Esophagus muscularis mucosa (tissue), 4 donors: Measurements from ENCODE around the gene PTPN9.

Experiments used
- CTCF ChIP-seq, 3 experiments: fragments of 200-600 bp in 2 of 3; fragments of 450-650 bp in 1 of 3; sonication (generic) in 2 of 3; IDR thresholded peaks; one replicate each; pipeline ENCODE4 v1.5.1; 2017 to 2019; ENCODE audit warnings: antibody characterized with exemption in 3 of 3, mild to moderate bottlenecking in 2 of 3, moderate library complexity in 1 of 3
- EP300 ChIP-seq: sonication (generic); formaldehyde crosslinking; IDR thresholded peaks from one replicate; pipeline ENCODE4 v1.6.1; 2017; ENCODE audit warnings: antibody characterized with exemption
- POLR2A ChIP-seq: fragments of 450-650 bp; IDR thresholded peaks from one replicate; pipeline ENCODE4 v1.6.1; 2017; ENCODE audit warnings: antibody characterized with exemption, moderate library complexity, mild to moderate bottlenecking, low read depth
- POLR2AphosphoS5 ChIP-seq, 2 donors: sonication (generic); formaldehyde crosslinking; IDR thresholded peaks; one replicate each; pipeline ENCODE4 v1.6.1; 2017; ENCODE audit warnings: antibody characterized with exemption in 2 of 2

- no peak for TF ChIP-seq CTCF (IDR thresholded peaks at IDR 0.05)
- TF ChIP-seq EP300: no peak
- no peak for TF ChIP-seq POLR2AphosphoS5 (IDR thresholded peaks at IDR 0.05)
- TF ChIP-seq POLR2A: no peak
Observed at GRCh38 chr15:75530169-75530568, 48.9 kb downstream of the PTPN9 start.
